Keratinocyte (primary cell): Measurements from ENCODE around the gene CLSTN1. TPM values are rescaled to one million over a fixed set of nuclear protein-coding genes. Genes with fewer than 3 reads are reported as not detected.

Experiments
- DNase-seq: peaks from one replicate; pipeline ENCODE4 v3.0.0-alpha.2; 2011; ENCODE audit warnings: low read depth, missing footprints, low spot score
- FAIRE-seq: peaks from 2 replicates; lab custom pipeline; 2011; peaks lifted over from hg19 to GRCh38; lab: Jason Lieb, UNC
- H2AFZ ChIP-seq: 2 replicates; pipeline ENCODE4 v1.6.0; 2012; ENCODE audit warnings: low read length, control low read depth, inconsistent platforms; ENCODE audit not compliant: control insufficient read depth
- H3K27ac ChIP-seq: 2 replicates; pipeline ENCODE4 v1.5.1; 2011; ENCODE audit warnings: low read length; ENCODE audit not compliant: control insufficient read depth, insufficient read depth
- H3K27me3 ChIP-seq: 3 replicates; pipeline ENCODE4 v1.6.0; 2011; ENCODE audit warnings: low read length; ENCODE audit not compliant: control insufficient read depth, insufficient read depth; ENCODE audit errors: extremely low read depth
- H3K36me3 ChIP-seq, 2 experiments: 2 replicates in 1 of 2; 3 replicates in 1 of 2; pipeline ENCODE4 v1.5.1; 2011; ENCODE audit warnings: low read length in 2 of 2, mild to moderate bottlenecking in 1 of 2; ENCODE audit not compliant: control insufficient read depth in 2 of 2, insufficient read depth in 2 of 2; ENCODE audit errors: extremely low read depth in 1 of 2
- H3K4me1 ChIP-seq: 3 replicates; pipeline ENCODE4 v1.5.1; 2011; ENCODE audit warnings: low read length; ENCODE audit not compliant: control insufficient read depth, insufficient read depth; ENCODE audit errors: extremely low read depth
- H3K4me2 ChIP-seq: 3 replicates; pipeline ENCODE4 v1.6.0; 2011; ENCODE audit warnings: low read depth, low read length; ENCODE audit not compliant: control insufficient read depth, insufficient read depth; ENCODE audit errors: extremely low read depth
- H3K4me3 ChIP-seq, 3 experiments: fragments of 200-600 bp in 1 of 3; sonication (generic) in 1 of 3; 2 replicates in 2 of 3; 3 replicates in 1 of 3; pipeline ENCODE4 v1.5.1; 2011 to 2016; ENCODE audit warnings: low read length in 3 of 3, mild to moderate bottlenecking in 3 of 3, control low read depth in 2 of 3, inconsistent platforms in 1 of 3, low read depth in 1 of 3, mixed read lengths in 1 of 3, mixed run types in 1 of 3, moderate library complexity in 1 of 3; ENCODE audit not compliant: control insufficient read depth in 2 of 3, insufficient read depth in 2 of 3; ENCODE audit errors: extremely low read depth in 1 of 3
- H3K79me2 ChIP-seq: 2 replicates; pipeline ENCODE4 v1.6.0; 2012; ENCODE audit warnings: low read length; ENCODE audit not compliant: control insufficient read depth, insufficient read depth
- H3K9ac ChIP-seq: 3 replicates; pipeline ENCODE4 v1.6.0; 2011; ENCODE audit warnings: low read length; ENCODE audit not compliant: control insufficient read depth, insufficient read depth; ENCODE audit errors: extremely low read depth
- H3K9me1 ChIP-seq: 3 replicates; pipeline ENCODE4 v1.6.0; 2011; ENCODE audit warnings: low read length; ENCODE audit not compliant: control insufficient read depth, insufficient read depth; ENCODE audit errors: extremely low read depth
- H3K9me3 ChIP-seq: 2 replicates; pipeline ENCODE4 v1.5.1; 2012; ENCODE audit warnings: low read depth, low read length; ENCODE audit not compliant: control insufficient read depth
- H4K20me1 ChIP-seq: 3 replicates; pipeline ENCODE4 v1.6.0; 2011; ENCODE audit warnings: low read length; ENCODE audit not compliant: control insufficient read depth, insufficient read depth; ENCODE audit errors: extremely low read depth
- EZH2 ChIP-seq: IDR thresholded peaks from one replicate; pipeline ENCODE4 v1.6.1; 2012; ENCODE audit warnings: inconsistent platforms, mild to moderate bottlenecking, low read length, moderate library complexity
- dilution Hi-C: fragments of 300-500 bp; cut with MboI; formaldehyde crosslinking; loops from one replicate; pipeline ENCODE4 v1.7.0; 2020; ENCODE audit warnings: low sequenced_read_pairs; ENCODE audit not compliant: extremely low pct_ligation_motif_present
- polyA plus RNA-seq, 5 experiments: library from polyadenylated mRNA; depleted of rRNA in 3 of 5; stranded (reverse) in 3 of 5; stranded (forward) in 1 of 5; unstranded in 1 of 5; fragments of >200 nt; gene quantifications; 1 replicate in 1 of 5; 2 replicates in 3 of 5; 3 replicates in 1 of 5; pipeline versions ENCODE4 v1.2.1 to v1.2.3, GENCODE V29; 2011 to 2012; ENCODE audit warnings: missing spikeins in 2 of 5, low read depth in 1 of 5, low replicate concordance in 1 of 5
- TF ChIP-seq, protein P1 (sequence below), 3 experiments: IDR thresholded peaks in 1 of 3; conservative IDR thresholded peaks in 1 of 3; optimal IDR thresholded peaks in 1 of 3; 2 replicates in 2 of 3; 3 replicates in 1 of 3; pipeline versions ENCODE3 to v1.5.1; 2011; ENCODE audit warnings: low read length in 3 of 3, mild to moderate bottlenecking in 3 of 3, moderate library complexity in 2 of 3, control low read depth in 1 of 3, inconsistent platforms in 1 of 3; ENCODE audit not compliant: insufficient read depth in 2 of 3; ENCODE audit errors: extremely low read depth in 1 of 3

Gene CLSTN1
- polyA plus RNA-seq, 1 donor (not counting 4 experiments of a cell fraction or from before 2014, with no cell fraction given), result 90.3 TPM

DNA sequence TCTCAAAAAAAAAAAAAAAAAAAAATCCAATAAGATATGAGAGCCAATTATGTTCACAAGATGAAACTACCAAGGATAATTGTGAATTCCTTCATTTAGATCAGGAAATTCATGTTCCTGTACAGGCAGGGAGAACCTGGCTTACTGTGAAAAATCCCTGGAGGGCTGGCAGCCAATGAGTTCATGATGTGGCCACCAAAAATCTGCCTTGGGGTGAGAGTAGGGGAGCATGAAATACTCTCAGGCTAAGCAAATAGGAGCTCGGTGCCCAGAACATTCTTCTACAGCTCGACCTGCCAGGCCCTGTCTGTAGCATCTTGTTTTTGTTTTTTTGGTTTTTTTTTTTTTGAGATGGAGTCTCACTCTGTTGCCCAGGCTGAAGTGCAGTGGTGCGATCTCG lies 122.1 kb downstream of the CLSTN1 start:
- Histone ChIP-seq H4K20me1 (no peaks in the 10 kb centered on the region), H3K36me3 (no peaks in the 10 kb centered on the region), H3K9me1 (no peaks in the 10 kb centered on the region), H3K79me2 (peaks cover 18% of the 10 kb centered on the region), H3K4me1 (peaks cover 46% of the 10 kb centered on the region), H3K9ac (no peak overlapping the region), H3K4me3 (no peak overlapping the region), H3K9me3 (no peaks in the 10 kb centered on the region), H3K4me2 (peak overlapping the region; percentile 51), H3K27me3 (no peaks in the 10 kb centered on the region), H3K27ac (peak overlapping the region; percentile 92), H2AFZ (no peak overlapping the region)
- dilution Hi-C loops, result no loop called here
- no peak for DNase-seq
- TF ChIP-seq, protein P1, sequence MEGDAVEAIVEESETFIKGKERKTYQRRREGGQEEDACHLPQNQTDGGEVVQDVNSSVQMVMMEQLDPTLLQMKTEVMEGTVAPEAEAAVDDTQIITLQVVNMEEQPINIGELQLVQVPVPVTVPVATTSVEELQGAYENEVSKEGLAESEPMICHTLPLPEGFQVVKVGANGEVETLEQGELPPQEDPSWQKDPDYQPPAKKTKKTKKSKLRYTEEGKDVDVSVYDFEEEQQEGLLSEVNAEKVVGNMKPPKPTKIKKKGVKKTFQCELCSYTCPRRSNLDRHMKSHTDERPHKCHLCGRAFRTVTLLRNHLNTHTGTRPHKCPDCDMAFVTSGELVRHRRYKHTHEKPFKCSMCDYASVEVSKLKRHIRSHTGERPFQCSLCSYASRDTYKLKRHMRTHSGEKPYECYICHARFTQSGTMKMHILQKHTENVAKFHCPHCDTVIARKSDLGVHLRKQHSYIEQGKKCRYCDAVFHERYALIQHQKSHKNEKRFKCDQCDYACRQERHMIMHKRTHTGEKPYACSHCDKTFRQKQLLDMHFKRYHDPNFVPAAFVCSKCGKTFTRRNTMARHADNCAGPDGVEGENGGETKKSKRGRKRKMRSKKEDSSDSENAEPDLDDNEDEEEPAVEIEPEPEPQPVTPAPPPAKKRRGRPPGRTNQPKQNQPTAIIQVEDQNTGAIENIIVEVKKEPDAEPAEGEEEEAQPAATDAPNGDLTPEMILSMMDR (optimal IDR thresholded peaks at IDR 0.05 in 1 of 3, IDR thresholded peaks at IDR 0.05 in 1 of 3, conservative IDR thresholded peaks at IDR 0.05 in 1 of 3; ENCODE audit: extremely low read depth in 1 of 3, insufficient read depth in 2 of 3, low read length in 3 of 3), result no peak
- TF ChIP-seq EZH2, result no peak
- peak; percentile 26 for FAIRE-seq

DNA sequence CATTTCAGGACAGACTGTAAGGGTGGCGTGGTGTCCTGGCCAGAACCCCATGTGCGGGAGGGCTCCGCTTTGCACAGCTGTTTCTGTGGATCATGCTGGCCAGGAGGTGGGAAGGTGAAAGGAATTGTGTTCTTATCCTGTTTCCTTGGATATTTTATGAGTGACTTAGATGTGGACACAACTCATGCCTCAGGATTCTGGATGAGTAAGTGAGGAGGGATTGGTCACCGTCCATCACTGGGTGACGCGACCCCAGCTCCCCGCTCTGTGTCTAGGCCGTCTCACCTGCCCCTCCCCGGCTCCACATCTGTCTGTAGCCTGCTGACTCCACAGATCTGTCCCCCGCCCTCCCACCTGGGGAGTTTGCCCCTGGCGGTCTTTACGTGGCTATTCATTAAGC lies 123.4 kb downstream of the CLSTN1 start:
- H3K27ac ChIP-seq, result peak overlapping the region; percentile 92
- TF ChIP-seq, protein P1 (optimal IDR thresholded peaks at IDR 0.05 in 1 of 3, IDR thresholded peaks at IDR 0.05 in 1 of 3, conservative IDR thresholded peaks at IDR 0.05 in 1 of 3; ENCODE audit: extremely low read depth in 1 of 3, insufficient read depth in 2 of 3, low read length in 3 of 3), result no peak
- TF ChIP-seq EZH2, result no peak
- DNase-seq, result no peak
- FAIRE-seq, result peak; percentile 73
- no peaks in the 10 kb centered on the region for H3K9me1 ChIP-seq
- H3K79me2 ChIP-seq, result peaks cover 15% of the 10 kb centered on the region
- H3K9me3 ChIP-seq, result no peaks in the 10 kb centered on the region
- H3K4me3 ChIP-seq, result no peak overlapping the region
- H3K27me3 ChIP-seq, result no peaks in the 10 kb centered on the region
- H4K20me1 ChIP-seq, result no peaks in the 10 kb centered on the region
- dilution Hi-C loops, result no loop called here
- no peak overlapping the region for H2AFZ ChIP-seq
- H3K4me1 ChIP-seq, result peaks cover 41% of the 10 kb centered on the region
- H3K4me2 ChIP-seq, result peak overlapping the region; percentile 73
- peak overlapping the region; percentile 70 for H3K9ac ChIP-seq
- H3K36me3 ChIP-seq, result peaks cover 0 to 3% of the 10 kb centered on the region in 2 experiments
